ENCODE data around the gene PCSK7. TPM values are rescaled to one million over a fixed set of nuclear protein-coding genes. Genes with fewer than 3 reads are reported as not detected.
A peak's percentile ranks its signal among the peaks of the same experiment; 100 is the strongest.

PCSK7 gene
- total RNA-seq, 1 donor from 2014 or later, result 66.0 TPM

- no peaks in the 10 kb centered on the region for H3K9me3 Mint-ChIP-seq
- H3K36me3 Mint-ChIP-seq, result peaks cover 25% of the 10 kb centered on the region
- DNase-seq (ENCODE audit: low spot score in 2 of 2, unreplicated experiment in 2 of 2), result no peak
- peaks cover 12% of the 10 kb centered on the region for H3K4me1 Mint-ChIP-seq
- TF ChIP-seq CTCF (IDR thresholded peaks at IDR 0.05; ENCODE audit: unreplicated experiment), result no peak
- H3K27ac Mint-ChIP-seq, result no peak overlapping the region
- no peaks in the 10 kb centered on the region for H3K27me3 Mint-ChIP-seq (ENCODE audit: low read depth)
- H3K4me3 Mint-ChIP-seq, result no peak overlapping the region
Measured at GRCh38 chr11:117238221-117238620, 6.3 kb upstream of the PCSK7 start.

- Mint-ChIP-seq H3K9me3 (no peaks in the 10 kb centered on the region), H3K4me1 (peaks cover 32% of the 10 kb centered on the region), H3K4me3 (peak overlapping the region; percentile 90), H3K36me3 (peaks cover 9% of the 10 kb centered on the region), H3K27me3 (ENCODE audit: low read depth) (no peaks in the 10 kb centered on the region), H3K27ac (peak overlapping the region; percentile 87)
- no peak for TF ChIP-seq CTCF (IDR thresholded peaks at IDR 0.05; ENCODE audit: unreplicated experiment)
- DNase-seq (ENCODE audit: low spot score in 2 of 2, unreplicated experiment in 2 of 2), result peak in 1 of 2 experiments; percentile 43
Measured at GRCh38 chr11:117232911-117233409, 1.1 kb upstream of the PCSK7 start.

- Mint-ChIP-seq H3K9me3 (no peaks in the 10 kb centered on the region), H3K27ac (peak within 1 kb of the TSS; percentile 99), H3K4me1 (peaks cover 32% of the 10 kb centered on the region), H3K36me3 (peaks cover 9% of the 10 kb centered on the region), H3K27me3 (ENCODE audit: low read depth) (no peaks in the 10 kb centered on the region), H3K4me3 (peak within 1 kb of the TSS; percentile 100)
- peak; percentile 75 to 79 for DNase-seq (ENCODE audit: low spot score in 2 of 2, unreplicated experiment in 2 of 2)
- peak; percentile 86 for TF ChIP-seq CTCF (IDR thresholded peaks at IDR 0.05; ENCODE audit: unreplicated experiment)
Measured at GRCh38 chr11:117232092-117232878, 412 bp upstream of the PCSK7 start, which contains the start of gene RNF214. Gene RNF214 (plus strand): TSS chr11:117232671. CDS start chr11:117234273, 1,602 bp downstream.

- peak overlapping the region; percentile 100 for H3K4me3 Mint-ChIP-seq
Measured at GRCh38 chr11:117230999-117231841, 653 bp downstream of the PCSK7 start.

More at GRCh38 chr11:117230999-117231841, 653 bp downstream of the PCSK7 start:
- no peaks in the 10 kb centered on the region for H3K27me3 Mint-ChIP-seq (ENCODE audit: low read depth)
- H3K4me1 Mint-ChIP-seq, result peaks cover 32% of the 10 kb centered on the region
- H3K9me3 Mint-ChIP-seq, result no peaks in the 10 kb centered on the region
- peaks cover 7% of the 10 kb centered on the region for H3K36me3 Mint-ChIP-seq
- H3K27ac Mint-ChIP-seq, result peak overlapping the region; percentile 85
- DNase-seq (ENCODE audit: low spot score in 2 of 2, unreplicated experiment in 2 of 2), result no peak
- no peak for TF ChIP-seq CTCF (IDR thresholded peaks at IDR 0.05; ENCODE audit: unreplicated experiment)
